A673 (cell line): ENCODE data around the gene MTFMT. TPM values are rescaled to one million over a fixed set of nuclear protein-coding genes. Genes with fewer than 3 reads are reported as not detected.

Source experiments
- BruUV-seq: library from RNA; stranded (reverse); fragments of 400-500 nt; replicated peaks from 2 replicates; lab custom pipeline; 2021; lab: Mats Ljungman, UMichigan
- CTCF ChIA-PET: fragments of 300-600 bp; sonication (Branson Sonifier 250); formaldehyde crosslinking; loops from one replicate; lab custom pipeline; 2022; ENCODE audit warnings: antibody characterized with exemption; lab: Charles Lee
- POLR2A ChIA-PET: fragments of 300-600 bp; sonication (Branson Sonifier 250); formaldehyde crosslinking; loops from one replicate; lab custom pipeline; 2022; ENCODE audit warnings: antibody characterized with exemption; ENCODE audit not compliant: low non-redundant PET; lab: Charles Lee
- DNase-seq: peaks from one replicate; pipeline ENCODE4 v3.0.0-alpha.2; 2015; ENCODE audit warnings: low spot score
- H3K27ac ChIP-seq: fragments of 200-600 bp; sonication (generic); 2 replicates; pipeline ENCODE4 v1.5.1; 2016; ENCODE audit warnings: mixed run types, low read depth, mild to moderate bottlenecking, mixed read lengths, antibody characterized with exemption, low read length; ENCODE audit not compliant: poor library complexity, severe bottlenecking
- H3K27me3 ChIP-seq: fragments of 200-600 bp; sonication (generic); replicated peaks from 2 replicates; pipeline ENCODE4 v1.6.1; 2017; ENCODE audit warnings: mixed run types, low read depth, mild to moderate bottlenecking, mixed read lengths, antibody characterized with exemption, low read length; ENCODE audit not compliant: insufficient read depth, poor library complexity
- H3K36me3 ChIP-seq: fragments of 200-600 bp; sonication (generic); 2 replicates; pipeline ENCODE4 v1.6.1; 2016; ENCODE audit warnings: mixed run types, mild to moderate bottlenecking, mixed read lengths, antibody characterized with exemption, low read length; ENCODE audit not compliant: insufficient read depth, poor library complexity, severe bottlenecking
- H3K4me1 ChIP-seq: fragments of 200-600 bp; sonication (generic); 2 replicates; pipeline ENCODE4 v1.6.1; 2017; ENCODE audit warnings: mixed run types, mild to moderate bottlenecking, mixed read lengths, antibody characterized with exemption, low read length; ENCODE audit not compliant: insufficient read depth, poor library complexity, severe bottlenecking
- H3K4me3 ChIP-seq: fragments of 200-600 bp; sonication (generic); 2 replicates; pipeline ENCODE4 v1.5.1; 2016; ENCODE audit warnings: low read depth, mixed run types, mild to moderate bottlenecking, mixed read lengths, low read length; ENCODE audit not compliant: poor library complexity, severe bottlenecking
- H3K9me3 ChIP-seq: fragments of 200-600 bp; sonication (generic); 2 replicates; pipeline ENCODE4 v1.6.1; 2016; ENCODE audit warnings: mixed run types, low read depth, mild to moderate bottlenecking, mixed read lengths, antibody characterized with exemption, low read length; ENCODE audit not compliant: poor library complexity, severe bottlenecking
- EZH2 ChIP-seq: fragments of 200-600 bp; sonication (generic); IDR thresholded peaks from 2 replicates; pipeline ENCODE4 v1.6.1; 2017; ENCODE audit warnings: borderline replicate concordance, low read depth, mild to moderate bottlenecking, mixed read lengths, antibody characterized with exemption, low read length; ENCODE audit not compliant: poor library complexity, severe bottlenecking
- intact Hi-C: fragments of 100-400 bp; cut with micrococcal nuclease; formaldehyde crosslinking; loops from one replicate; pipeline ENCODE4 v1.10.0; 2022; ENCODE audit not compliant: unreplicated experiment
- total RNA-seq: library from RNA; stranded (reverse); gene quantifications from 2 replicates; pipeline ENCODE4 v1.2.3, GENCODE V29; 2021
- TF ChIP-seq, protein P1 (sequence below): fragments of 300-800, 200-600 bp; sonication (generic); conservative IDR thresholded peaks from 2 replicates; pipeline ENCODE4 v1.5.1; 2017; ENCODE audit warnings: low read depth, mild to moderate bottlenecking, antibody characterized with exemption, low read length, moderate library complexity, mixed read lengths

The MTFMT gene
- total RNA-seq, 1 experiment from 2014 or later = 26.2 TPM

DNA sequence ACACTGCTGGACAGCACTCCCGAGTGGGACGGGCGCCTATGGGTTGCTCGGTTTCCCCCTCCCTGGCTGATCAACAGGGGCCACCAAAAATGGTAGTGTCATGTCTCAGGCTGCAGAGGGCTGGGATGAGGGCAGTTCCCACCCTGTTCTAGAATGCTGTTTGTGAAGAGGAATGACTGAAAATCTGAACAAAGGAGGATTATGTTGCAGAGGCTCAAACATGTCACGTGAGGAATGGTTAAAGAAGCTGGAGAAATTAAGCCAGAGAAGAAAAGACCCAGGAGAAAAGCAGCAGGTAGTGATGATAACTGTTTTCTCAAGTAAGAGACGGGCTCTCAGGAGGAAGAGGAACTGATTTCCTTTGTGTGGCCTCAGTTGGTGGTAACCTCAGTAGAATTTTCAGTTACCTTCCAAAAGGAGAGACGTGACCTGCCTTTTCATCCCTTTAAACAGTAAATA, 50.2 kb downstream of the MTFMT start:
- intact Hi-C loops = no loop called here
- no peak for DNase-seq
- H3K4me3 ChIP-seq = no peak overlapping the region
- CTCF ChIA-PET = no interaction called here
- TF ChIP-seq EZH2 = no peak
- TF ChIP-seq, protein P1, sequence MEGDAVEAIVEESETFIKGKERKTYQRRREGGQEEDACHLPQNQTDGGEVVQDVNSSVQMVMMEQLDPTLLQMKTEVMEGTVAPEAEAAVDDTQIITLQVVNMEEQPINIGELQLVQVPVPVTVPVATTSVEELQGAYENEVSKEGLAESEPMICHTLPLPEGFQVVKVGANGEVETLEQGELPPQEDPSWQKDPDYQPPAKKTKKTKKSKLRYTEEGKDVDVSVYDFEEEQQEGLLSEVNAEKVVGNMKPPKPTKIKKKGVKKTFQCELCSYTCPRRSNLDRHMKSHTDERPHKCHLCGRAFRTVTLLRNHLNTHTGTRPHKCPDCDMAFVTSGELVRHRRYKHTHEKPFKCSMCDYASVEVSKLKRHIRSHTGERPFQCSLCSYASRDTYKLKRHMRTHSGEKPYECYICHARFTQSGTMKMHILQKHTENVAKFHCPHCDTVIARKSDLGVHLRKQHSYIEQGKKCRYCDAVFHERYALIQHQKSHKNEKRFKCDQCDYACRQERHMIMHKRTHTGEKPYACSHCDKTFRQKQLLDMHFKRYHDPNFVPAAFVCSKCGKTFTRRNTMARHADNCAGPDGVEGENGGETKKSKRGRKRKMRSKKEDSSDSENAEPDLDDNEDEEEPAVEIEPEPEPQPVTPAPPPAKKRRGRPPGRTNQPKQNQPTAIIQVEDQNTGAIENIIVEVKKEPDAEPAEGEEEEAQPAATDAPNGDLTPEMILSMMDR = no peak
- POLR2A ChIA-PET = no interaction called here
- no peaks in the 10 kb centered on the region for H3K9me3 ChIP-seq
- peaks cover 42% of the 10 kb centered on the region for H3K36me3 ChIP-seq
- no peaks in the 10 kb centered on the region for H3K27me3 ChIP-seq
- peaks cover 3% of the 10 kb centered on the region for H3K4me1 ChIP-seq
- no TSS peak for BruUV-seq
- H3K27ac ChIP-seq = no peak overlapping the region

GRCh38 chr15:64975390-64975789, 54.0 kb downstream of the MTFMT start:
- H3K4me1 ChIP-seq = no peaks in the 10 kb centered on the region
- DNase-seq = no peak
- POLR2A ChIA-PET = no interaction called here
- BruUV-seq = no TSS peak
- intact Hi-C loops = no loop called here
- no peak overlapping the region for H3K4me3 ChIP-seq
- H3K9me3 ChIP-seq = no peaks in the 10 kb centered on the region
- CTCF ChIA-PET = interaction anchor here (0.6 kb wide), 1 partner anchor 1369 kb away, joined by 4 read pairs; no protein-coding TSS in a partner anchor
- peaks cover 60% of the 10 kb centered on the region for H3K36me3 ChIP-seq
- TF ChIP-seq EZH2 = no peak
- TF ChIP-seq, protein P1 = no peak
- H3K27me3 ChIP-seq = no peaks in the 10 kb centered on the region
- H3K27ac ChIP-seq = no peak overlapping the region

DNA sequence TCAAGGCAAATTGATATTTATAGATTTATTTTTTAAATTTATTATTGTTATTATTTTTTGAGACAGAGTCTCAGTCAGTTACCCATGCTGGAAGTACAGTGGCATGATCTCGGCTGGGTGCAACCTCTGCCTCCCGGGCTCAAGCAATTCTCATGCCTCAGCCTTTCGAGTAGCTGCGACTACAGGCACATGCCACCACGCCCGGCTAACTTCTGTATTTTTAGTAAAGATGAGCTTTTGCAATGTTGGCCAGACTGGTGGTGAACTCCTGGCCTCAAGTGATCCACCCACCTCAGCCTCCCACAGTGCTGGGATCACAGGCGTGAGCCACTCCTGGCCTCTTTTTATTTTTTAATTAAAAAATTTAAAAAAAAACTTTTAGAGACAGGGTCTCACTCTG, 58.7 kb downstream of the MTFMT start:
- intact Hi-C loops = no loop called here
- no TSS peak for BruUV-seq
- H3K27me3 ChIP-seq = no peaks in the 10 kb centered on the region
- H3K4me3 ChIP-seq = no peak overlapping the region
- H3K9me3 ChIP-seq = no peaks in the 10 kb centered on the region
- no peaks in the 10 kb centered on the region for H3K4me1 ChIP-seq
- H3K36me3 ChIP-seq = peaks cover 46% of the 10 kb centered on the region
- TF ChIP-seq, protein P1 = no peak
- TF ChIP-seq EZH2 = no peak
- ChIA-PET CTCF (no interaction called here), POLR2A (interaction anchor here (0.6 kb wide), 1 partner anchor 63 kb away, joined by 4 read pairs; no protein-coding TSS in a partner anchor)
- DNase-seq = no peak
- H3K27ac ChIP-seq = no peak overlapping the region
